Right lobe of liver (tissue), 4 donors: Measurements from ENCODE around the gene UCN2.

Source experiments
- POLR2A ChIP-seq: fragments of 450-650 bp; IDR thresholded peaks from one replicate; pipeline ENCODE4 v1.6.1; 2017; ENCODE audit warnings: antibody characterized with exemption, mild to moderate bottlenecking
- TF ChIP-seq, protein P1 (sequence below), 4 donors: fragments of 200-600 bp in 3 of 4; fragments of 450-650 bp in 1 of 4; IDR thresholded peaks; one replicate each; pipeline versions ENCODE4 v1.5.1 to v1.8.0; 2016 to 2022; ENCODE audit warnings: antibody characterized with exemption in 4 of 4, mild to moderate bottlenecking in 2 of 4
- donor health status: DM: no; HTN: no; CAD: no.
- donor health status: DM: no; HTN: no; CAD: no.
- donor health status: DM: no; HTN: yes; CAD: no.

- TF ChIP-seq, protein P1, sequence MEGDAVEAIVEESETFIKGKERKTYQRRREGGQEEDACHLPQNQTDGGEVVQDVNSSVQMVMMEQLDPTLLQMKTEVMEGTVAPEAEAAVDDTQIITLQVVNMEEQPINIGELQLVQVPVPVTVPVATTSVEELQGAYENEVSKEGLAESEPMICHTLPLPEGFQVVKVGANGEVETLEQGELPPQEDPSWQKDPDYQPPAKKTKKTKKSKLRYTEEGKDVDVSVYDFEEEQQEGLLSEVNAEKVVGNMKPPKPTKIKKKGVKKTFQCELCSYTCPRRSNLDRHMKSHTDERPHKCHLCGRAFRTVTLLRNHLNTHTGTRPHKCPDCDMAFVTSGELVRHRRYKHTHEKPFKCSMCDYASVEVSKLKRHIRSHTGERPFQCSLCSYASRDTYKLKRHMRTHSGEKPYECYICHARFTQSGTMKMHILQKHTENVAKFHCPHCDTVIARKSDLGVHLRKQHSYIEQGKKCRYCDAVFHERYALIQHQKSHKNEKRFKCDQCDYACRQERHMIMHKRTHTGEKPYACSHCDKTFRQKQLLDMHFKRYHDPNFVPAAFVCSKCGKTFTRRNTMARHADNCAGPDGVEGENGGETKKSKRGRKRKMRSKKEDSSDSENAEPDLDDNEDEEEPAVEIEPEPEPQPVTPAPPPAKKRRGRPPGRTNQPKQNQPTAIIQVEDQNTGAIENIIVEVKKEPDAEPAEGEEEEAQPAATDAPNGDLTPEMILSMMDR (IDR thresholded peaks at IDR 0.05), result no peak
- TF ChIP-seq POLR2A, result no peak
These were observed 31.5 kb upstream of the UCN2 start, which contains the start of gene COL7A1 for GRCh38 chr3:48595075-48595525.
